Activated CD4-positive, alpha-beta memory T cell treated with anti-CD3 and anti-CD28 coated beads for 36 hours (primary cell): ENCODE measurements around the gene LAD1. TPM values are rescaled to one million over a fixed set of nuclear protein-coding genes. Genes with fewer than 3 reads are reported as not detected.

Experiments
- CTCF ChIA-PET: fragments of 350-600 bp; sonication (Branson Sonifier 250); formaldehyde crosslinking; loops from one replicate; lab custom pipeline; 2021; ENCODE audit warnings: antibody characterized with exemption, inconsistent platforms; lab: Charles Lee
- POLR2A ChIA-PET: fragments of 350-600 bp; sonication (Branson Sonifier 250); formaldehyde crosslinking; loops from one replicate; lab custom pipeline; 2021; ENCODE audit warnings: antibody characterized with exemption; lab: Charles Lee
- DNase-seq: peaks from one replicate; pipeline ENCODE4 v3.0.0-alpha.2; 2020
- H3K27ac Mint-ChIP-seq: one replicate; pipeline ENCODE4 v1.8.0; 2021; ENCODE audit warnings: mixed read lengths
- H3K27me3 Mint-ChIP-seq: one replicate; pipeline ENCODE4 v1.8.0; 2021; ENCODE audit warnings: mixed read lengths
- H3K36me3 Mint-ChIP-seq: one replicate; pipeline ENCODE4 v1.8.0; 2021; ENCODE audit warnings: mixed read lengths
- H3K4me1 Mint-ChIP-seq: one replicate; pipeline ENCODE4 v1.8.0; 2021; ENCODE audit warnings: low read depth, mixed read lengths
- H3K4me3 Mint-ChIP-seq: one replicate; pipeline ENCODE4 v1.8.0; 2021; ENCODE audit warnings: mild to moderate bottlenecking, mixed read lengths
- H3K9me3 Mint-ChIP-seq: one replicate; pipeline ENCODE4 v1.8.0; 2021; ENCODE audit warnings: mixed read lengths
- intact Hi-C: fragments of 100-400 bp; cut with micrococcal nuclease; formaldehyde crosslinking; loops from one replicate; pipeline ENCODE4 v1.15.1; 2023
- total RNA-seq, 2 experiments: library from RNA; stranded (reverse); gene quantifications; one replicate each; pipeline ENCODE4 v1.2.3, GENCODE V29; 2021

The LAD1 gene
- total RNA-seq, 2 experiments from 2014 or later, result not detected

DNA sequence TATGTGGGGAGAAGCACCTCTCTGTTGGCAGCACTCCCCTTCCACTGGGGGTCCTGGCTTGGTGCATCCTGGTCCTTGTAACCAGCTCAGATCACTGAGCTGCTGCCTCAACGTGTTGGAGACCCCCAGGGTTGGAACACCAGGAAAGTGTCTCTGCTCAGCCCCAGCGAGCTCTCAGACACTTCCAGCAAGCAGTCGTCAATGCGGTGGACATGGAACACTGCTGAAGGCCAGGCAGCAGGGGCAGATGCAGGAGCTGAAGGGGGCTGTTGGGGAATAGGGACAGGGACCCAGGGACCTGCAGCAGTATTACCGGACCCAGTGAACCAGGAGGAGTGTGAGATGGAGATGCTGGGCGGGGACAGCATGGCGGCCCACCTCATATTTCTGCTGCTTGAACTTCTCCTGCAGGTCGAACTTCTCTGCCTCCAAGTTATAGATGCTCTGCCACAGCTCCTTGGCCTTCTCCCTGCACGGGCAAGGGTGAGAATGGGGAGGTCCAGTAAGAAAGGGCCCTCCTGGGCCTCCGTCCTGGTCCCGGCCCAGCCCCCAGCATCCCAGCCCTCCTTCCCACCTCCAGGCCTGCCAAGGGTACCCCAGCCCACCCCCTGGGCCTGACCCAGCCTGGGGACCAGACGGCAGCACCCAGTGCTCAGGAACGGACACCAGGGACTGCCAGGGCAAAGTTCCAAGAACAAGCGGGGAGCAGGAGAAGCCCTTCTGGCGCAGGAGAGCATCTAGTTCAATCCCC, 38.0 kb downstream of the LAD1 start:
- no peak for DNase-seq
- H3K27ac Mint-ChIP-seq, result no peak overlapping the region
- no peak overlapping the region for H3K4me3 Mint-ChIP-seq
- POLR2A ChIA-PET, result no interaction called here
- H3K4me1 Mint-ChIP-seq, result no peaks in the 10 kb centered on the region
- H3K27me3 Mint-ChIP-seq, result peaks cover 4% of the 10 kb centered on the region
- no peaks in the 10 kb centered on the region for H3K36me3 Mint-ChIP-seq
- CTCF ChIA-PET, result interaction anchor here (0.9 to 6.4 kb wide), 9 partner anchors 12 to 108 kb away, joined by 3 to 36 read pairs (median 4); no protein-coding TSS in a partner anchor
- H3K9me3 Mint-ChIP-seq, result no peaks in the 10 kb centered on the region
- intact Hi-C loops, result no loop called here

DNA sequence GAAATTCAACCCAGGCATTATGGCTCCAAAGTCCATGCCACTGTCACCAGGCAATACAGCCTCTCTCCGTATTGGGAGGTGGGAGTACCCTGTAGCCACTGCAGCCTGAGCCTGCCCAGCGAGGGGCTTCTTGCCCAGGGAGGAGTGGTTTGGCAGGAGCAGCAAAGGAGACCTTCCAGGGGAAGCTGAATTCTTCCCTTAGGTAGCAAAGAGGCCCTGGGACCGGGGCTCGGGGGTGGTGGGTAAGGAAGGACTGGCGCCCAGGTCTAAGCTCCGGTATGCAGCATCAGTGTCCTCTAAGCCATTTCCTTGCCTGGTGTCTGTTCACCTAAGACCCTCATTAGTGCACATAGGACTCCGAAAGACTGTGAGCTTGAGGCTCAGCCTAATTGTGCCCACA, 38.6 kb downstream of the LAD1 start:
- H3K27me3 Mint-ChIP-seq, result peaks cover 4% of the 10 kb centered on the region
- intact Hi-C loops, result no loop called here
- no peaks in the 10 kb centered on the region for H3K4me1 Mint-ChIP-seq
- H3K27ac Mint-ChIP-seq, result no peak overlapping the region
- no peaks in the 10 kb centered on the region for H3K9me3 Mint-ChIP-seq
- no peaks in the 10 kb centered on the region for H3K36me3 Mint-ChIP-seq
- H3K4me3 Mint-ChIP-seq, result no peak overlapping the region
- ChIA-PET CTCF (interaction anchor here (0.9 to 6.4 kb wide), 8 partner anchors 12 to 108 kb away, joined by 3 to 36 read pairs (median 4); no protein-coding TSS in a partner anchor), POLR2A (no interaction called here)
- DNase-seq, result no peak

GRCh38 chr1:201359873-201360210, 39.3 kb downstream of the LAD1 start:
- H3K36me3 Mint-ChIP-seq, result no peaks in the 10 kb centered on the region
- H3K4me3 Mint-ChIP-seq, result no peak overlapping the region
- H3K9me3 Mint-ChIP-seq, result no peaks in the 10 kb centered on the region
- intact Hi-C loops, result no loop called here
- H3K4me1 Mint-ChIP-seq, result no peaks in the 10 kb centered on the region
- ChIA-PET CTCF (interaction anchor here (1.1 to 6.4 kb wide), 4 partner anchors 11 to 105 kb away, joined by 3 to 36 read pairs (median 3); no protein-coding TSS in a partner anchor), POLR2A (no interaction called here)
- no peak for DNase-seq
- H3K27ac Mint-ChIP-seq, result no peak overlapping the region
- peaks cover 6% of the 10 kb centered on the region for H3K27me3 Mint-ChIP-seq

DNA sequence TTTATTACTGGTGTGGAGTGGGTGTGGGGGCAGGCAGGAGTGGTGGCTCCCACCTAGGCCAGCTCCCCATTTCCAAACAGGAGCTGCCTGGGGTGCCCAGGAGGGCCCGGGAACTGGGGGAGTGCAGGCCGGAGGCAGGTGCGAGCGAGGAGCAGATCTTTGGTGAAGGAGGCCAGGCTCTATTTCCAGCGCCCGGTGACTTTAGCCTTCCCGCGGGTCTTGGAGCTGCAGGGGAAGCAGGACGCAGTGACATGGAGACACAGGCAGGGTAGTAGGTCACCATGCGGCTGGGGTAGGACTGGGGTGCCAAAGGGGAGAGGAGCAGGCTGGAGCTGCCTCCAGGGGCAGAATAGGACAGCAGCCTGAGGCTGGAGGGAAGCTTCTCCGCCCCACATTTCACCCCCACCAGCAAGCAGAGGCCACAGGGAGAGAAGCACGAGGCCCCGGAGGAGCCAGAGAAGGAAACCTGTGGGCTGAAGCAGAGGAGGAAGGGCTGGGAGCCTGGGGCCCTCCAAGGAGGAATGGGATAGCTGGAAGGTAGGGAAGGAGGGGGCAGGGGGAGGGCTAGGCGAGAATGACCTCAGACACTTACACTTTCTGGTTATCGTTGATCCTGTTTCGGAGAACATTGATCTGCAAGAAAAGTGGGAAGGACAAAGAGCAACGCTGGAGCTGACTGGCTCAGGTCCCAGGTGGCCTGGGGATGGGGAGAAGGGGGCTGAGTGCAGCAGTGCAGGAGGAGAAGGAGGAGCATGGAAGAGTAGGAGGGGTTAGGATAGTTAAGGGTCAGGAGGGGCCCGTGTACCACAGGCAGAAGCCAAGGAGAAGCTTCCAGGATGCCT, 39.9 kb downstream of the LAD1 start:
- ChIA-PET CTCF (interaction anchor here (1.1 to 6.4 kb wide), 5 partner anchors 11 to 105 kb away, joined by 3 to 36 read pairs (median 3); no protein-coding TSS in a partner anchor), POLR2A (no interaction called here)
- no peak overlapping the region for H3K27ac Mint-ChIP-seq
- DNase-seq, result no peak
- no peaks in the 10 kb centered on the region for H3K4me1 Mint-ChIP-seq
- no peaks in the 10 kb centered on the region for H3K9me3 Mint-ChIP-seq
- no peaks in the 10 kb centered on the region for H3K36me3 Mint-ChIP-seq
- peaks cover 9% of the 10 kb centered on the region for H3K27me3 Mint-ChIP-seq
- intact Hi-C loops, result no loop called here
- no peak overlapping the region for H3K4me3 Mint-ChIP-seq

- CTCF ChIA-PET, result interaction anchor here (1.1 to 6.4 kb wide), 3 partner anchors 10 to 104 kb away, joined by 3 to 36 read pairs (median 3); no protein-coding TSS in a partner anchor
- H3K4me1 Mint-ChIP-seq, result no peaks in the 10 kb centered on the region
- H3K27ac Mint-ChIP-seq, result no peak overlapping the region
Observed at GRCh38 chr1:201358596-201358995, 40.5 kb downstream of the LAD1 start.

DNA sequence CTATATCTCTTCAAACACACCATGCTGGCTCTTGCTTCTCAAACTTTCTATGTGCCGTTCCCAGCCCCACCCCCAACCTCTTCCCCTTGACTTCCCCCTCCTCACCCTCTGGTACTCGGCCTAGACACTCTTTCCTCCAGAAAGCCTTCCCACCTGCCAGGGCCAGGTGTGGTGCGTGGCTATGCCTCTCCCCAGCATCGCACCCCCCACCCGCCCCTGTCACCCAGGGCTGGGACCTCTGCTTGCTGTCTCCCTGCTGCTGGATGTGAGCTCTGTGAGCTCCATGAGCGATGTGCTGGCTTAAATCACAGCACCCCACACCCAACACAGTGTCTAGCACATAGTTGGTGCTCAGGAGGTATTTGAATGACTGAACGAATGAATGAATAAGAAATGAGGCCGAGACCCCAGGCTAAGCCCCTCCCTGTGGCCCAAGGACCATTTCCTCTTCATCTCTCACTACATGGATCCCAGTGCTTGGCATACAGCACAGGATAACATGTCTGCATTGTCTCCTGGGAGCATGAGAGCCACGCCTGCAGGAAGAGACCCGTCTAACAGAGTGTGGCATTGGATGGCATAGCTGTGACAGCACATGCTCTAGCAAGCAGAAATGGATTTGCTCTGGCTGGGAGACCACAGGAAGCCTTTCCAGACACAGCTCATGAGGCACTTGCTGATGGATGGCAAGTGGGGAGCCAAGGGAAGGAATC, 41.3 kb downstream of the LAD1 start:
- Mint-ChIP-seq H3K27ac (no peak overlapping the region), H3K4me3 (no peak overlapping the region), H3K27me3 (peaks cover 9% of the 10 kb centered on the region), H3K4me1 (no peaks in the 10 kb centered on the region), H3K9me3 (no peaks in the 10 kb centered on the region), H3K36me3 (no peaks in the 10 kb centered on the region)
- DNase-seq, result no peak
- ChIA-PET CTCF (interaction anchor here (6.4 kb wide), 1 partner anchor 103 kb away, joined by 36 read pairs; no protein-coding TSS in a partner anchor), POLR2A (no interaction called here)
- intact Hi-C loops, result no loop called here

More at GRCh38 chr1:201358596-201358995, 40.5 kb downstream of the LAD1 start:
- H3K4me3 Mint-ChIP-seq, result no peak overlapping the region
- H3K27me3 Mint-ChIP-seq, result peaks cover 9% of the 10 kb centered on the region
- POLR2A ChIA-PET, result no interaction called here
- no peaks in the 10 kb centered on the region for H3K9me3 Mint-ChIP-seq
- H3K36me3 Mint-ChIP-seq, result no peaks in the 10 kb centered on the region
- DNase-seq, result no peak
- intact Hi-C loops, result no loop called here

- intact Hi-C loops, result no loop called here
- ChIA-PET POLR2A (no interaction called here), CTCF (no interaction called here)
- Mint-ChIP-seq H3K4me3 (no peak overlapping the region), H3K4me1 (no peaks in the 10 kb centered on the region), H3K27me3 (peaks cover 9% of the 10 kb centered on the region), H3K27ac (no peak overlapping the region), H3K36me3 (no peaks in the 10 kb centered on the region), H3K9me3 (no peaks in the 10 kb centered on the region)
- DNase-seq, result no peak
Observed at GRCh38 chr1:201357211-201357610, 41.9 kb downstream of the LAD1 start.

- H3K36me3 Mint-ChIP-seq, result no peaks in the 10 kb centered on the region
- POLR2A ChIA-PET, result no interaction called here
Observed at GRCh38 chr1:201356701-201357100, 42.4 kb downstream of the LAD1 start.

GRCh38 chr1:201356236-201356635, 42.9 kb downstream of the LAD1 start:
- DNase-seq, result no peak
- intact Hi-C loops, result no loop called here
- Mint-ChIP-seq H3K27ac (no peak overlapping the region), H3K36me3 (no peaks in the 10 kb centered on the region), H3K9me3 (no peaks in the 10 kb centered on the region), H3K27me3 (peaks cover 9% of the 10 kb centered on the region), H3K4me1 (no peaks in the 10 kb centered on the region), H3K4me3 (no peak overlapping the region)
- POLR2A ChIA-PET, result no interaction called here
- CTCF ChIA-PET, result no interaction called here

More at GRCh38 chr1:201356701-201357100, 42.4 kb downstream of the LAD1 start:
- Mint-ChIP-seq H3K4me1 (no peaks in the 10 kb centered on the region), H3K27ac (no peak overlapping the region), H3K4me3 (no peak overlapping the region), H3K27me3 (peaks cover 8% of the 10 kb centered on the region), H3K9me3 (no peaks in the 10 kb centered on the region)
- DNase-seq, result no peak
- CTCF ChIA-PET, result no interaction called here
- intact Hi-C loops, result no loop called here

GRCh38 chr1:201355471-201355870, 43.7 kb downstream of the LAD1 start:
- H3K27me3 Mint-ChIP-seq, result peaks cover 11% of the 10 kb centered on the region
- H3K27ac Mint-ChIP-seq, result no peak overlapping the region
- H3K36me3 Mint-ChIP-seq, result no peaks in the 10 kb centered on the region
- no peaks in the 10 kb centered on the region for H3K9me3 Mint-ChIP-seq
- POLR2A ChIA-PET, result no interaction called here
- CTCF ChIA-PET, result interaction anchor here (0.6 kb wide), 1 partner anchor 81 kb away, joined by 3 read pairs; no protein-coding TSS in a partner anchor
- H3K4me1 Mint-ChIP-seq, result no peaks in the 10 kb centered on the region
- DNase-seq, result no peak
- intact Hi-C loops, result no loop called here
- no peak overlapping the region for H3K4me3 Mint-ChIP-seq

GRCh38 chr1:201354901-201355295, 44.2 kb downstream of the LAD1 start:
- no peak overlapping the region for H3K4me3 Mint-ChIP-seq
- no peaks in the 10 kb centered on the region for H3K9me3 Mint-ChIP-seq
- H3K36me3 Mint-ChIP-seq, result no peaks in the 10 kb centered on the region
- no peak overlapping the region for H3K27ac Mint-ChIP-seq
- no peak for DNase-seq
- peaks cover 11% of the 10 kb centered on the region for H3K27me3 Mint-ChIP-seq
- ChIA-PET POLR2A (no interaction called here), CTCF (interaction anchor here (0.6 kb wide), 1 partner anchor 81 kb away, joined by 3 read pairs; no protein-coding TSS in a partner anchor)
- H3K4me1 Mint-ChIP-seq, result no peaks in the 10 kb centered on the region
- intact Hi-C loops, result no loop called here
